ENCODE measurements around the gene CCDC8.
"Not testable (repeated sequence)": the region's sequence is repeated elsewhere in the genome, so short reads cannot be mapped to it uniquely, and the experiment has no call there.

The CCDC8 gene

GRCh38 chr19:46404753-46405468, 8.5 kb downstream of the CCDC8 start:
- DNase-seq (ENCODE audit: low spot score) = no peak

GRCh38 chr19:46404055-46404752, 9.2 kb downstream of the CCDC8 start:
- peak; percentile 68 for DNase-seq (ENCODE audit: low spot score)

- DNase-seq (ENCODE audit: low spot score) = no peak
Observed at GRCh38 chr19:46402725-46403124, 10.6 kb downstream of the CCDC8 start.

- not testable (repeated sequence) for DNase-seq (ENCODE audit: low spot score)
Observed at GRCh38 chr19:46397801-46398479, 15.4 kb downstream of the CCDC8 start.

GRCh38 chr19:46394402-46394797, 19.0 kb downstream of the CCDC8 start:
- no peak for DNase-seq (ENCODE audit: low spot score)

GRCh38 chr19:46393456-46394401, 19.6 kb downstream of the CCDC8 start:
- no peak for DNase-seq (ENCODE audit: low spot score)

- DNase-seq (ENCODE audit: low spot score) = no peak
Observed at GRCh38 chr19:46392837-46393236, 20.5 kb downstream of the CCDC8 start.

- DNase-seq (ENCODE audit: low spot score) = peak; percentile 48
Observed at GRCh38 chr19:46392252-46392801, 21.0 kb downstream of the CCDC8 start.

- DNase-seq (ENCODE audit: low spot score) = no peak
Observed at GRCh38 chr19:46391296-46392251, 21.8 kb downstream of the CCDC8 start.

GRCh38 chr19:46390866-46391265, 22.5 kb downstream of the CCDC8 start:
- DNase-seq (ENCODE audit: low spot score) = peak; percentile 33

- no peak for DNase-seq (ENCODE audit: low spot score)
Observed at GRCh38 chr19:46390121-46390858, 23.1 kb downstream of the CCDC8 start.

- DNase-seq (ENCODE audit: low spot score) = no peak
Observed at GRCh38 chr19:46388311-46389095, 24.9 kb downstream of the CCDC8 start.

- no peak for DNase-seq (ENCODE audit: low spot score)
Observed at GRCh38 chr19:46387713-46388130, 25.6 kb downstream of the CCDC8 start.

- no peak for DNase-seq (ENCODE audit: low spot score)
Observed at GRCh38 chr19:46386996-46387712, 26.2 kb downstream of the CCDC8 start.

GRCh38 chr19:46386151-46386550, 27.2 kb downstream of the CCDC8 start:
- DNase-seq (ENCODE audit: low spot score) = no peak

- DNase-seq (ENCODE audit: low spot score) = no peak
Observed at GRCh38 chr19:46385636-46386035, 27.7 kb downstream of the CCDC8 start.

- no peak for DNase-seq (ENCODE audit: low spot score)
Observed at GRCh38 chr19:46384396-46384795, 29.0 kb downstream of the CCDC8 start.

GRCh38 chr19:46383846-46384245, 29.5 kb downstream of the CCDC8 start:
- DNase-seq (ENCODE audit: low spot score) = no peak
